ENCODE data around the gene PRR15. TPM values are rescaled to one million over a fixed set of nuclear protein-coding genes. Genes with fewer than 3 reads are reported as not detected.

Gene PRR15
- total RNA-seq, 1 experiment from 2014 or later: 2.9 TPM

GRCh38 chr7:29606830-29607229 lies 43.2 kb downstream of the PRR15 start:
- peak overlapping the region; percentile 54 for H3K4me2 ChIP-seq (ENCODE audit: low read length)
- no peak overlapping the region for H3K4me3 ChIP-seq (replicated peaks in 1 of 2; ENCODE audit: low read depth in 1 of 2, low read length in 2 of 2)
- H3K4me1 ChIP-seq (ENCODE audit: control insufficient read depth in 1 of 2, insufficient read depth in 2 of 2, low read length in 2 of 2): peaks cover 9 to 26% of the 10 kb centered on the region in 2 experiments
- H3K79me2 ChIP-seq (ENCODE audit: insufficient read depth, low read length): no peaks in the 10 kb centered on the region
- H3K9ac ChIP-seq (ENCODE audit: low read length): no peak overlapping the region
- BruUV-seq (replicated peaks): no TSS peak
- intact Hi-C loops (cut with micrococcal nuclease): no loop called here
- no peak for DNase-seq (ENCODE audit: low read depth, low spot score)
- no peak overlapping the region for H3K27ac ChIP-seq (ENCODE audit: low read depth, low read length)
- no peaks in the 10 kb centered on the region for H3K9me2 ChIP-seq (ENCODE audit: insufficient read depth)
- RAD21 ChIA-PET (ENCODE audit: low non-redundant PET in 1 of 2, low total read pairs in 2 of 2, uncharacterized antibody in 2 of 2, unreplicated experiment in 2 of 2): no interaction called here
- ATAC-seq: no peak
- H4K20me1 ChIP-seq (ENCODE audit: insufficient read depth): no peaks in the 10 kb centered on the region
- H3K36me3 ChIP-seq (ENCODE audit: control insufficient read depth in 1 of 2, insufficient read depth in 2 of 2, low read length in 2 of 2): no peaks in the 10 kb centered on the region
- POLR2A ChIA-PET: interaction anchor here (0.9 kb wide), 1 partner anchor 44 kb away, joined by 3 read pairs; no protein-coding TSS in a partner anchor
- CTCF ChIA-PET: interaction anchor here (1.9 kb wide), 1 partner anchor 18 kb away, joined by 6 read pairs; no protein-coding TSS in a partner anchor
- H3K27me3 ChIP-seq (ENCODE audit: insufficient read depth, low read length): no peaks in the 10 kb centered on the region
- no peak overlapping the region for H2AFZ ChIP-seq (ENCODE audit: low read depth, low read length, poor library complexity, severe bottlenecking)
- no peak for TF ChIP-seq REST (IDR thresholded peaks at IDR 0.05; ENCODE audit: low read depth)
- TF ChIP-seq ELF1 (IDR thresholded peaks at IDR 0.05; ENCODE audit: borderline replicate concordance, low read depth): no peak
- TF ChIP-seq ZBTB33 (IDR thresholded peaks at IDR 0.05; ENCODE audit: extremely low read depth, insufficient replicate concordance, low read length): no peak
- no peak for TF ChIP-seq YY1 (IDR thresholded peaks at IDR 0.05; ENCODE audit: extremely low read depth, insufficient replicate concordance, low read depth, low read length)
- no peak for TF ChIP-seq RAD21 (IDR thresholded peaks at IDR 0.05; ENCODE audit: low read depth)
- TF ChIP-seq ATF3 (IDR thresholded peaks at IDR 0.05): no peak
- no peak for TF ChIP-seq JUND (IDR thresholded peaks at IDR 0.05)
- TF ChIP-seq EZH2phosphoT487 (IDR thresholded peaks at IDR 0.05; ENCODE audit: borderline replicate concordance): no peak
- no peak for TF ChIP-seq CEBPB (IDR thresholded peaks at IDR 0.05; ENCODE audit: low read depth)
- TF ChIP-seq FOSL1 (IDR thresholded peaks at IDR 0.05; ENCODE audit: low read depth): no peak
- TF ChIP-seq SRF (IDR thresholded peaks at IDR 0.05; ENCODE audit: low read depth): no peak
- TF ChIP-seq POLR2AphosphoS5 (IDR thresholded peaks at IDR 0.05; ENCODE audit: low read depth, low read length): no peak
- TF ChIP-seq EGR1 (IDR thresholded peaks at IDR 0.05; ENCODE audit: low read depth): no peak
- TF ChIP-seq MAX (IDR thresholded peaks at IDR 0.05): no peak
- H3K9me3 ChIP-seq (ENCODE audit: control insufficient read depth in 1 of 2, insufficient read depth in 1 of 2, low read depth in 1 of 2, low read length in 2 of 2): no peaks in the 10 kb centered on the region
